MM.1S (cell line): ENCODE results near the gene CHMP4A.

Experiments used
- DNase-seq: peaks from one replicate; pipeline ENCODE4 v3.0.0-alpha.2; 2015
- H2AFZ ChIP-seq: fragments of 300-600 bp; sonication (generic); 2 replicates; pipeline ENCODE4 v1.6.0; 2016; ENCODE audit warnings: antibody characterized with exemption, low read length
- H3F3A ChIP-seq: fragments of 300-600 bp; sonication (generic); 2 replicates; pipeline ENCODE4 v1.6.1; 2016; ENCODE audit warnings: mild to moderate bottlenecking, antibody characterized with exemption, low read length, moderate library complexity, mixed read lengths; ENCODE audit not compliant: insufficient read depth
- H3K27ac ChIP-seq: fragments of 300-600 bp; sonication (generic); 2 replicates; pipeline ENCODE4 v1.5.1; 2016; ENCODE audit warnings: mild to moderate bottlenecking, low read length
- H3K27me3 ChIP-seq: fragments of 300-600 bp; sonication (generic); replicated peaks from 2 replicates; pipeline ENCODE4 v1.6.0; 2016; ENCODE audit warnings: low read length; ENCODE audit not compliant: insufficient read depth
- H3K36me3 ChIP-seq: fragments of 300-600 bp; sonication (generic); replicated peaks from 2 replicates; pipeline ENCODE4 v1.6.1; 2016; ENCODE audit warnings: mild to moderate bottlenecking, low read length, mixed read lengths; ENCODE audit not compliant: insufficient read depth
- H3K4me1 ChIP-seq: fragments of 300-600 bp; sonication (generic); 2 replicates; pipeline ENCODE4 v1.6.1; 2016; ENCODE audit warnings: low read length, mixed read lengths
- H3K4me2 ChIP-seq: fragments of 300-600 bp; sonication (generic); 2 replicates; pipeline ENCODE4 v1.6.0; 2016; ENCODE audit warnings: low read depth, low read length
- H3K4me3 ChIP-seq: fragments of 300-600 bp; sonication (generic); 2 replicates; pipeline ENCODE4 v1.5.1; 2016; ENCODE audit warnings: low read length, mixed read lengths
- H3K79me2 ChIP-seq: fragments of 300-600 bp; sonication (generic); 2 replicates; pipeline ENCODE4 v1.6.1; 2016; ENCODE audit warnings: mixed run types, low read length, mixed read lengths
- H3K9ac ChIP-seq: fragments of 300-600 bp; sonication (generic); 2 replicates; pipeline ENCODE4 v1.6.1; 2016; ENCODE audit warnings: low read length, mixed read lengths
- H3K9me2 ChIP-seq: fragments of 300-600 bp; sonication (generic); replicated peaks from 2 replicates; pipeline ENCODE4 v1.6.1; 2016; ENCODE audit warnings: mild to moderate bottlenecking, low read length, mixed read lengths; ENCODE audit not compliant: insufficient read depth
- H3K9me3 ChIP-seq: fragments of 300-600 bp; sonication (generic); replicated peaks from 2 replicates; pipeline ENCODE4 v1.6.1; 2016; ENCODE audit warnings: mild to moderate bottlenecking, low read length, mixed read lengths; ENCODE audit not compliant: insufficient read depth
- H4K20me1 ChIP-seq: fragments of 300-600 bp; sonication (generic); 2 replicates; pipeline ENCODE4 v1.6.1; 2016; ENCODE audit warnings: mild to moderate bottlenecking, low read length, moderate library complexity, mixed read lengths; ENCODE audit not compliant: insufficient read depth
- CTCF ChIP-seq: fragments of 300-600 bp; sonication (generic); IDR thresholded peaks from 2 replicates; pipeline ENCODE4 v1.5.1; 2016; ENCODE audit warnings: antibody characterized with exemption, low read length, mixed read lengths
- EZH2 ChIP-seq: fragments of 300-600 bp; sonication (generic); optimal IDR thresholded peaks from 2 replicates; pipeline ENCODE3; 2017; ENCODE audit warnings: low read depth, mild to moderate bottlenecking, antibody characterized with exemption, low read length, mixed read lengths
- EZH2phosphoT487 ChIP-seq: fragments of 300-600 bp; sonication (generic); IDR thresholded peaks from 2 replicates; pipeline ENCODE4 v1.6.1; 2018; ENCODE audit warnings: antibody characterized with exemption, low read length

The CHMP4A gene

GRCh38 chr14:24243336-24243836, 30.1 kb upstream of the CHMP4A start:
- Histone ChIP-seq H3K79me2 (peaks cover 22% of the 10 kb centered on the region), H3K27ac (peak overlapping the region; percentile 97; the same call in 1 of the 2 replicates), H3K4me1 (peaks cover 11% of the 10 kb centered on the region; the same call in 1 of the 2 replicates), H3K4me2 (peak overlapping the region; percentile 57), H2AFZ (peak overlapping the region; percentile 48; the same call in 1 of the 2 replicates), H3K9ac (peak overlapping the region; percentile 88; the same call in 1 of the 2 replicates), H4K20me1 (no peaks in the 10 kb centered on the region), H3K9me3 (no peaks in the 10 kb centered on the region), H3F3A (peaks cover 21% of the 10 kb centered on the region; the same call in 1 of the 2 replicates), H3K27me3 (no peaks in the 10 kb centered on the region), H3K36me3 (no peaks in the 10 kb centered on the region), H3K9me2 (no peaks in the 10 kb centered on the region), H3K4me3 (peak overlapping the region; percentile 84)
- TF ChIP-seq EZH2phosphoT487, result no peak
- TF ChIP-seq EZH2, result no peak
- no peak for TF ChIP-seq CTCF
- DNase-seq, result peak; percentile 9

- H4K20me1 ChIP-seq, result no peaks in the 10 kb centered on the region
- peak; percentile 84 for DNase-seq
- peak overlapping the region; percentile 88 for H3K9ac ChIP-seq
- no peaks in the 10 kb centered on the region for H3K9me2 ChIP-seq
- peak overlapping the region; percentile 97 for H3K27ac ChIP-seq
- peaks cover 11% of the 10 kb centered on the region; the same call in 1 of the 2 replicates for H3K4me1 ChIP-seq
- H3F3A ChIP-seq, result peaks cover 16% of the 10 kb centered on the region; the same call in 1 of the 2 replicates
- H3K9me3 ChIP-seq, result no peaks in the 10 kb centered on the region
- peak overlapping the region; percentile 84 for H3K4me3 ChIP-seq
- H3K79me2 ChIP-seq, result peaks cover 22% of the 10 kb centered on the region
- H3K4me2 ChIP-seq, result peak overlapping the region; percentile 63
- TF ChIP-seq EZH2phosphoT487 (no peak), CTCF (no peak), EZH2 (no peak)
- no peaks in the 10 kb centered on the region for H3K36me3 ChIP-seq
- no peaks in the 10 kb centered on the region for H3K27me3 ChIP-seq
- H2AFZ ChIP-seq, result 0 out of 2 replicates have a peak overlapping the region, but pooled peaks have one; percentile 67
These were observed 28.6 kb upstream of the CHMP4A start for GRCh38 chr14:24241829-24242443.

GRCh38 chr14:24240110-24240918, 27.0 kb upstream of the CHMP4A start:
- no peaks in the 10 kb centered on the region for H3K27me3 ChIP-seq
- no peaks in the 10 kb centered on the region for H3K9me2 ChIP-seq
- H3K4me3 ChIP-seq, result no peak overlapping the region
- H3K4me2 ChIP-seq, result no peak overlapping the region
- H3K4me1 ChIP-seq, result peaks cover 11% of the 10 kb centered on the region; the same call in 1 of the 2 replicates
- no peaks in the 10 kb centered on the region for H3K9me3 ChIP-seq
- no peaks in the 10 kb centered on the region for H3K36me3 ChIP-seq
- DNase-seq, result no peak
- H4K20me1 ChIP-seq, result no peaks in the 10 kb centered on the region
- peaks cover 22% of the 10 kb centered on the region for H3K79me2 ChIP-seq
- H3F3A ChIP-seq, result peaks cover 11% of the 10 kb centered on the region; the same call in 1 of the 2 replicates
- H3K9ac ChIP-seq, result no peak overlapping the region
- TF ChIP-seq EZH2, result no peak
- TF ChIP-seq EZH2phosphoT487, result no peak
- no peak for TF ChIP-seq CTCF
- no peak overlapping the region for H2AFZ ChIP-seq
- no peak overlapping the region for H3K27ac ChIP-seq
